Stimulated activated CD4-positive, alpha-beta T cell treated with anti-CD3 and anti-CD28 coated beads, Interleukin-2, amount 100 ng/mL, for 24 hours (primary cell): ENCODE measurements around the gene C11orf58.

ENCODE experiments used
- DNase-seq, 2 donors: peaks; one replicate each; pipeline ENCODE4 v3.0.0-alpha.2; 2020

C11orf58 gene

GRCh38 chr11:16805938-16806337 is 67.5 kb downstream of the C11orf58 start:
- no peak for DNase-seq

- DNase-seq: no peak
These were observed 68.3 kb downstream of the C11orf58 start for GRCh38 chr11:16806791-16807190.

GRCh38 chr11:16807306-16807705 is 68.9 kb downstream of the C11orf58 start:
- no peak for DNase-seq
